ENCODE measurements around the gene USP47.

The USP47 gene

DNA sequence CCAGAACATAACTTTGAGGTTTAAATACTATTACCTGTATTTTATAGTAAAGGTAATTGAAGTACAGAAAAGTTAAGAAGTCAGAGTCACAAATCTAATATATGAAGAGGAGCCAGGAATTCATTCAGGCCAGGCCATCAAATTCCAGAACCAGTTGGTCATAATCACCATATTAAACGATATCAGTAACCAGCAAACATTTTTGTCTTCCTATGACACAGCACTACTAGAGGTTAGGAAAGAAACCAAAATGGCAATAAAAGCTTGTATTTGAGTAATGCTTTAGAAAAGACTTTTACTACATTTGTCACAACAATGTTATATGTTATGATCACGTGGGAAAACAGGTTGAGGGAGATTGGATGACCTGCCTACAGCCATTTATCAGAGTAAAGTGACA, 104.4 kb downstream of the USP47 start:
- DNase-seq: no peak

DNA sequence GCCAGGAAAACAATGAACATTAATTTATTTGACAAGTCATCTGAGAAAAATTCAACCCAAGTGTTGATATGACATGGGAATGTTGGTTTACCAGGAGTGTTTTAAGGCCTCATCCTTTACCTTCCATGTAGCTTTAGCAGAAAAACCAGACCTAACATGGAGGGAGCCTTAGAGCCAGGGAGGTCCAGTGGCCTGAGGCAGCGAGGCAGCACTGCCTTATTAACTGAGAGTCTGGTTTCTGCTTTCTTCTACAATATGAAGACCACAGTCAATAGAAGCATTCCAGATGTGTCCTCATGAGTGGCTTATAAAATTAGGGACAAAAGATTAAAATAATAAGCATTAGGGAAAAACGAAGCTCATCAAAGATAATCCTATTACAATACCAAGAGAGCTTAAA, 105.1 kb downstream of the USP47 start:
- DNase-seq: no peak

DNA sequence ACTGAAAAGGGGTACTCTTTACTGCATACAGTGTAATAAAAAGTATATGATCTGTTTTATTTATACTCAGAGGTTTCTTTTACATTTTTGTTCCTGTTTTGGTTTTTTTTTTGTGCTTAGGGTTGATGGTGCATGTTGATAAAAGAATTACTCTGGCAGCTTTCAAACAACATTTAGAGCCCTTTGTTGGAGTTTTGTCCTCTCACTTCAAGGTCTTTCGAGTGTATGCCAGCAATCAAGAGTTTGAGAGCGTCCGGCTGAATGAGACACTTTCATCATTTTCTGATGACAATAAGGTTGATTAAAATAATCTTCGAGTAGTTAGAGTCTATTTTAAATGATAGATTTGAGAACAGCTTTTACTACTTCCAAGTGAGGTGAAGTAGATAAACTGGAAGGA, 106.1 kb downstream of the USP47 start:
- DNase-seq: no peak

DNA sequence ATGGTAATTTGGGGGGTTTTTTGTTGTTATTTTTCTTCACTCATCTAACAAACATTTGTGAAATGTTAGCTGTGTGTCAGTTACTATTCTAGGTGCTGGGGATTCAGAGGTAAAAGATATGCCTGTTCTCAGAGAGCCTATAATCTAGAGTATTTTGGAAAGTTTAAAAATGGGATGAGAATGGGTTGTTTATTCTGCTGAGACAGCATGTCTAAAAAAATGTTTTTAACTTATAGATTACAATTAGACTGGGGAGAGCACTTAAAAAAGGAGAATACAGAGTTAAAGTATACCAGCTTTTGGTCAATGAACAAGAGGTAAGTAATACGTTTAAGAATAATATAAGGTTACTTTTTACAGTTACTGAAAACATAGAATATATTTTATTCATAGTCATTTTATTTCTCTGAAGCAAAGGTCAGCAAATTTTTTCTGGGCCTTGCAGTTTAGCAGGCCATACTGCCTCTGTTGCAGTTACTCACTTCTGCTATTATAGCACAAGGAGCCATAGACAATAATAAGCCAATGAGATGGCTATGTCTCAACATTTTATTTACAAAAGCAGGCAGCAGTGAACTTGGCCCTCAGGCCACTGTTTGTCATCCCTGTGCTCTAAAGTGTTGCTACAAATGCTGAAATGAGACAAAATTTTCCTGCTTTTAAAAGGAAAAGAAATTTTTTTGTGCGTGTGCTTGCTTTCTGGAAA, 106.6 kb downstream of the USP47 start:
- no peak for DNase-seq

DNA sequence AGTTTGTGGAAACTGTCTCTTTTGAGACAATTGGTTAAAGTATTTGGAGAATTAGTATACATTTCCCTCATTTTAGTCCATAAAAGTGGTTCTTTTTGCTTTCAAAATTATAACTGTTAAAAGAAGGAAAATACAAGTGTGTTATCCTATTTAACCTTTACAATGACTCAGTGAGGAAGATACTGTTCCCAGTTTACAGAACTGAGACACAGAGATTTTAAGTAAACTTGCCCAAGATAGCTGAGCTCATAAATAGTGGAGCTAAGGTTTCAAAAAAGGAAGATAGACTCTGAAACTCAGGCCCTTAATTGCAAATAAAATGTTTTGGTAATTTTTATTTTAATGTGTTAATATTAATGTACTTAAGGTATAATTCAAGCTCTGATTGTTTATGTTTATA, 107.7 kb downstream of the USP47 start:
- DNase-seq: no peak

DNA sequence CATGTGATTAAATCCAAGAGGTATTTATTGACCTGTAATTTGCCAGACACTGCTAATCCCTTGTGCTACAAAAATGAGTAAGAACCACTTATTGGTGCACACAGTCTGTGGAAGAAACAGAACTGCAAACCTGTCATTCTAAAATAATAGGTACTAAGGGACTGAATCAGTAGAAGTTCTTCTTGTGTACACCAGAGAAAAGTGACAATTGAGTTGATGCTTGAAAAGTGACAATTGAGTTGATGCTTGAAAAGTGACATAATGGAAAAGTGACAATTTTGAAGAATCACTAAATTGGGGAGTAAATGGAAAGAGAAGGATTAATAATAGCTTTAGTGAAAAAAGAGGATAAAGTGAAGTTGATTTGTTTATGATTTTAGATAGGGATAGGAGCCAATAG, 110.3 kb downstream of the USP47 start:
- no peak for DNase-seq

DNA sequence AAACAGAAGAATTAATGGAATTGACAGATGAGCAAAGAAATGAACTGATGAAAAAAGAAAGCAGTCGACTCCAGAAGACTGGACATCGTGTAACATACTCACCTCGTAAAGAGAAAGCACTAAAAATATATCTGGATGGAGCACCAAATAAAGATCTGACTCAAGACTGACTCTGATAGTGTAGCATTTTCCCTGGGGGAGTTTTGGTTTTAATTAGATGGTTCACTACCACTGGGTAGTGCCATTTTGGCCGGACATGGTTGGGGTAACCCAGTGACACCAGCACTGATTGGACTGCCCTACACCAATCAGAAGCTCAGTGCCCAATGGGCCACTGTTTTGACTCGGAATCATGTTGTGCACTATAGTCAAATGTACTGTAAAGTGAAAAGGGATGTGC, 114.2 kb downstream of the USP47 start:
- no peak for DNase-seq

DNA sequence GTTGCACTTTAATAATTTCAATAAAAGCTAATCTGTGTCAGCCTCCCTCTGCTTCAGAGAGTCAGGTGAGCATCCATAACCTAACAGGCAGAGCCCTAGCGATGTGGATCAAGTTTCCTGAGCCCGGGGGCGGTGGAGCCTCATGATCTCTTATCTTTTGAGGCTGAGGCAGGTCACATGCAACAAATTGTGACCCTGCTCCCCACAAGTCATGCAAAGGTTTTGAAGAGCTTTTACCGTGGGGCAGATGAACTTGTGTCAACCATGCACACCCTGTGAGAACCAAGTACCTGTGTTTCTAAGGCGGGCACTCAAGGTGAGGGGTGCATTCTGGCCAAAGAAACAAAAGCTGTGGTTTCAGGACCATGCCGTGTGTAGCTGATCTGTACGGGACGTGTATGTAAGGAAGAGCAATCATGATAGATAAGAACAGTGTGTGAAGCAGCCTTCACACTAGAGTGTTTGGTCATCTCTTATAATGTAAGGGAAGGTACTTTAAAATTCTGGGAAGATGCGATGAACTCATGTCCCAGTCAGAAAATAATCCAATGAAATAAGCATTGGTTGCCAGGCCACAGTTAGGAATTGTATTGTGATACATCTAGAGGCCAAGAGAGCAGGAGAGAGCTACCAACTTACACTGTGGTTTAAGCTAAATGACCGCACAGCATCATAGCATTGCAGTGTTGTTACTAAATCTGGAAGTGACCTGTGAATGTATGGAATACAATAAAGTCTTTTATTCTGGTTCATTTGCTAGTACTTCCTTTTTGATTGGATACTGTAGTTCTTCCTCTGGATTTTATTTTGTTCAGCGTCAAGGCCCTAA, 116.8 kb downstream of the USP47 start:
- DNase-seq: no peak

DNA sequence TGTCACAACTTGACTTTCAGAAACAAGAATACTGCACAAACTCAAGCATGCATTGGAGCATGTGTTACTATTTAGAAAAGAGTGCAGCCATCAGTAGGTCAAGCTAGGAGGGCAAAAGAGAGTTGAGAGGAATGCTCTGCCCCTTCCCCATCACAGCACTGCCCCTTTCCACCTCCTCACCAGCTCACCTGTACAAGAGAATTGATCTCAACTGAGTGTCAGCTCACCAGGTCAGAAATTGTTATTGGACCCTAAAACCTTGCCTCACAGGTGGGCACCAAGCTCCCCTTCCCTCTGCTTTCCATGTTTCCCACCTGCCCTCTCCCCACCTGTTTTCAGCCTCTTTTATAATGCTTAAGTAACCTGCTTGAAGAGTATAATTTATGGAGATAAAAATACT, 117.8 kb downstream of the USP47 start:
- no peak for DNase-seq

DNA sequence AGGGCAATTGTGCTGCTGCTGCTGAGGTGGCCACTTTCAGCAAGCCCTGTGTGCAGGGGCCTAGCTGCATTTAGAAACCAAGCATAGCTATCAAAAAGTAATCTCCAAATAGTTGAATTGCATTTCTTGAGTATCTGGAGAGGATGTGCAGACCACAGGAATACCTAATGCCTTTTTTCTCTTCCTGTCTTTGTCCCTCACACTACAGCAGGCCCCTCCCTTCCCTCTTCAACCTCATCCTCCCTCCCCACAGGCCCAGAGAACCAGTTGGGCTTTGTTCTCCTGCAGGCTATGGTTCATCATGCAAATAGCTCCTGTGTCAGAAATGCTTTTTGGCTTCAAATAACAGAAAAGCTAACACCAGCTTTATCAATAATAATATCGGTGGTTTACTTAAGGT, 118.9 kb downstream of the USP47 start:
- no peak for DNase-seq

DNA sequence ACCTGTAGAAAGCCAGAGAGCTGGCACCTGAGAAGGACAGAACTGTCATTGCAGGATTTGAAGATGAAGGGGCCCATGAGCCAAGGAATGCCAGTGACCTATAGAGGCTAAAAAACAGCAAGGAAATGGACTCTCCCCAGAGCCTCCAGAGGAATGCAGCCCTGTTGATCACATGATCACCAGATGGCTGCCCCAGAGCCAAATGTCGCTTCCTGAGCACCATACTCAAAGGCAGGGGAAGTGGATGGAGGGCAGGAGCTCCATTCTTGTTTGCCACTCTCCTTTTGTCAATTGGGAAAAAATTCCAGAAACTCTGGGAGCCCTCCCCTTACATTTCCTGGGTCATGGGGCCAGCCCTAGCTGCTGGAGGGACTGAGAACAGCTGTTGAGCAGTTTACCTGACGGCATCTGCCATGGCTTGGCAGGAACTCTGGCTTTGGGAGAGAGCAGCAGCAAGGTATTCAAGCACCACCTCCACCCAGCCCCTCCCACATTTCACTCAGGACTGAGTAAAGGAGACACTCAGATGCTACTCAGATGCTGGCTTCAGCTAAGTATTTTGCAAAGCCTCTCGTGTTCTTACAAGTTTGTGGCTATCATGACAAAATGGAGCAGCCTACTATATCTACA, 119.7 kb downstream of the USP47 start:
- no peak for DNase-seq

DNA sequence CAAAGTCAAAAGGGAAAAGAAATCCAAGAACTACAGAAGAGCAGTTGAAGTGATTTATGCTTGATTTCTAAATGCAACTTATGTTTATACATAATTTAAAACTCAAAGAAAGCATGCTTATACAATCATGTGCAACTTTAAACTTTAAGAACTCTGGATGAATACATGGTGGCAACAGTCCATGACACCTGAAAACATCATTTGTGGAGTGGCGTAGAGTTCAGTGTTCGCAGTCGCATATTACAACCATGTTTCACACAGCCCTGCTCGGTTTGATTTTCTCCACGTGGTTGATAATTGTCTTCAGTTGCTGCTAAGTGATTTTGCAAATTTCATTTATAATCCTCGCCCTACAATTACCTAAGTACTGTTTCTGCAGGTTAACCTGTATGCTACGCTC, 121.3 kb downstream of the USP47 start:
- DNase-seq: no peak

DNA sequence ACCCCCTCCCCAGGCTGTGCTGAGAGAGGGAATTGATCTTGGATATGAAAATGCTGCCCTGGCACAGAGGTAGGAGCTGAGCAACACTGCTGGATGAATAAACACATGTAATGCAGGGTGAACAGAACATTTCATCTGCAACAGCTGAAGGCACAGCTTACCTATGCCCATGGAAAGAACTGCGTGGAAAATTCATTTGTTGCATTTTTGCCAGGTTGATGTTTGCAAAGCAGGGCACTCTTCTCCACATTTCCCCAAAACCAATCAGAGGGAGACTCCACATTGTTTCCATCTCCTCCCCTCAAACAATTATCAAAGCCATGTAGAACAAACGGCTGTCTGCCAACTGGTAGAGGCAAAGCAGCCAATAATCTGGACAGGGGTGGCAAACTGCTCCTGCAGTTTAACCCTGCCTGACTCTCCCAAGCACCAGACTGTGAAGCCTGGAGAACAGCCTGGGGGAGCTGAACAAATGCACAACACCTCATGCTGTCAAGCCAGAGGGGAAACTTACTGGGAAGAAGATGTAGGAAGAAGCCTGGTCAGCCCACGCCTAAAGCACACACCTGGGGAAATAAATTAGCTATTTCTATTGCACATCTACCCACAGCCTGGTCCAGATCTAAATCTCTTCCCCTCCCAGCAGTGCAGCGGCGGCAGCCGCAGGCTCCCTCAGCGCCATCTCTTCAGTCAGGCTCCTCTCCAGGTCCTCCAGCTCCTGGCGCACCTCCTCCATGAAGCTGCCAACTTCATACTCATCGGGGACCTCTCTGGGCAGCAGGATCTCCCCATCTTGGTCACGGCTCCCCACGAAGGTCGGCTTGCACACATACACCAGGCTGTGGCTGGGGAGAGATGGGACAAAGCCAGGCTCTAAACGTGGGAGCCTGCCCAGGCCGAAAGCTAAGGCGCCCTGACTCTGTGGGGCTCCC, 122.3 kb downstream of the USP47 start:
- DNase-seq: no peak

DNA sequence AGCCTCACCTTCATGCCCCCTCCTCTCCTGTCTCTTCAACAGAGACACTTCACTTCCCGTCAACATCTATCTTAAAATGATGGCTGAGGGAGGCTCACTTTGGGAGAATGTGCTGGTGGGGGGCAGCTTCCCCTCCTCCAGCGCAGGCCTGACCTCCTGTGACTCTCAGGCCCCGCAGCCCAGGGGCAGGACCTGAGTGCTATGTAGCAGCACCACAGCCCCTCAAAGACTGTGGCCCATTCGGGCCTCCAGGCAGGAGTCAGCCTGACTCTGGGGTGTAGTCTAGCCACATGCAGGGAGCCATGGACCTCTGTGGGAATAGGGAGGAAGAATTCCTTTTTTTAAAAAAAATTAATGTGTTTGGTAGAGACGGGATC, 123.0 kb downstream of the USP47 start:
- no peak for DNase-seq

DNA sequence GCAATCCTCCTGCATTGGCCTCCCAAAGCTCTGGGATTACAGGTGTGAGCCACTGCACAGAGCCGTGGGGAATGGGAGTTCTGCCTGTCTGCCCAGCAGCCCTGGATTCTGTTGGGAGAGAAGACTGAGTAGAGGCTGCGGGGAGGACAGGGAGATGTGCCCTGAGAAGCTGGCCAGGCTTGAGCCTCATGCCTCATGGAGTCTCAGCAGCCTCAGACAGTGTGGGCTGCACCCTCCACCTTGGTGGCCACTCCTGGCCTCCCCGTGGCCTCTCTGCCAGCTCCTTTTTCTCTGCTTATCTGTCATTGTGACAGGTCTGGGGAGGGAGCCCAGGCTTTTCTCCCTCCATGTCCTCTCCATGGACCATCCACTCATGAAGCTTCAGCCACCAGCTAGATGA, 123.4 kb downstream of the USP47 start:
- DNase-seq: no peak

DNA sequence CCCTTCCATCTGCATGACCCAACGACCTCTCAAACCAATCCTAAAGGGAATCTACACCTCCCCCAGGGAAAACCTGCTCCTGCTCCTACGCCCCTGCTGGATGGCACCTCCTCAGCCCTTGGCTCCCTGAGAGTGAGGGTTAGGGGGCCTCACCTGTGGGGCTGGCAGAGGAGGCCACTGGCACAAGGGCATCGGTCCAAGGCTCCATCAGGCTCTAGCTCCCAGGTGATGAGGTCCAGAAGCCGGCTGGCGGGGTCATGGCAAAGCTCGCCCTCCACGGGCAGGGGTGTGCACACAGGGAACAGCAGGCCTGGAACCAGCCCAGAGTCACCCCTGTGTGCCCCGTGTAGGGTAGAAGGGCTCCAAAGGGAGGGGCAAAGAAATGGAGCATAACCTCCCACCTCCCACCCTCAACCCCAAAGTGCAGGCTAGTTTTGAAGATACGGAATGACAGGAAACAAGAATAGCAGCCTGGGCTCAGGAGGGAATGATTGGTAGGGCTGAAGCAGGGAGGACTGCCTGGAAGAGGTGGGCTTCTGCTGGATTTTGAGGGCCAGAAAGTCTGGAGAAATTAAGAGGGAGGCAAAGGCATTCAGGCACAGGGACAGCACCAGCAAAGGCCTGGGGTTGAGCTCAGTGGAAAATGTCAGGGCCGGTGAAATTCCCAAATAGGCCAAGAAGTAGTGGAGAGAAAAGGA, 124.0 kb downstream of the USP47 start:
- DNase-seq: no peak

DNA sequence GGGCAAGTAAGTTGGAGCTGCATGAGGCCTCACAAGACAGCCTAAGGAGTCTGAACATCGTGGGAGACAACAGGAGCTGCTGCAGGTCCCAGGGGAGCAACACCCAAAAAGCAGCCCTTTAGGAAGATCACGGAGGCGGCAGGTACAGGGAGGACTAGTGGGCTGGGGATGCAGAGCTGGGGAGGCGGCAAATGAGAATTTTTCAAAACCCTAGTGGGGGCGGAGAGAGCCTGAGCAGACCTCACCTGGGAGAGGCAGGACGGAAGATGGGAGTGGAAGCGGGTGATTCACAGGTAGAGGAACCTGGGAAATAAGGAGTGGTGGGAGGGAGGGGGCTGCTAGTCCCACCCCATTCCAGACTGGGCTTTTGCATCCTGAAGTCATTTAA, 124.6 kb downstream of the USP47 start:
- DNase-seq: no peak

DNA sequence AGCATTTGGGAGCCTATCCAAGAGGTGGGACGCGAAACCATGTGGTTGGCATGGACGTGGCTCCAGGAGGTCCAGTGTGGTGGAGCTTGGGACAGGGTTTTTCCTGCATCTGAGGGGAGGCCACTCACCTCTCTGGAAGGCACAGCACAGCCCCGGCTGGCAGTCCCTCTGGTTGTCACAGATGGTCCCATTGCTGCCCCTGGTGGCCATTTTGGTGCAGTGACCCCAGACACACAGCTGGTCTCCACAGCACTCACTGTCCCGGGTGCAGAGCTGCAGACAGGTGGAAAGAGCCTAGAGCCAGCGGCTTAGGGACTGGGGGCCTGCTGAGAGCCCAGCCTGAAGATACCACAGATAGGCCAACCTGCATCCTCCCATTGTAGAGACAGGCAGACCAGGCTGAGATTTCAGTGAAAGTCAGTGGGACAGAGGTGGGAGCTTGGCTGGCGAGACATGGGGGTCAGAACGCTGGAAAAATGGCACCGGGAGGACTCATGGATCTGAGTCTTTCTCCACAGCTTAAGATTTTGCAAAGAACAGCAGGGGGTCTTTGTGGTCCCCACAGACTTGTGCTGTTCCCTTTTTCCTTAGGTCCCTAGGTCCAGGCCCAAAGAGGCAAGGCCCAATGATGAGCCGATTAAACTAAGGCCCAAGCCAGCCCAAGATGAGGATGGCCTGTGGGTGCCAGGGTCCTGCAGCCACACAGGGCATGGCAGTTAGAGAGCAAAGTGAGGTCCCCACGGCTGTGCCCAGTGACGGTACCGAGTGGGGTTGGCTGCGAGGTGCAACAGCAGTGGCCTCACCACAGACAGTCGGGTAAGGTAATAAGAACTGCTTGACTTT, 125.3 kb downstream of the USP47 start:
- DNase-seq: no peak

DNA sequence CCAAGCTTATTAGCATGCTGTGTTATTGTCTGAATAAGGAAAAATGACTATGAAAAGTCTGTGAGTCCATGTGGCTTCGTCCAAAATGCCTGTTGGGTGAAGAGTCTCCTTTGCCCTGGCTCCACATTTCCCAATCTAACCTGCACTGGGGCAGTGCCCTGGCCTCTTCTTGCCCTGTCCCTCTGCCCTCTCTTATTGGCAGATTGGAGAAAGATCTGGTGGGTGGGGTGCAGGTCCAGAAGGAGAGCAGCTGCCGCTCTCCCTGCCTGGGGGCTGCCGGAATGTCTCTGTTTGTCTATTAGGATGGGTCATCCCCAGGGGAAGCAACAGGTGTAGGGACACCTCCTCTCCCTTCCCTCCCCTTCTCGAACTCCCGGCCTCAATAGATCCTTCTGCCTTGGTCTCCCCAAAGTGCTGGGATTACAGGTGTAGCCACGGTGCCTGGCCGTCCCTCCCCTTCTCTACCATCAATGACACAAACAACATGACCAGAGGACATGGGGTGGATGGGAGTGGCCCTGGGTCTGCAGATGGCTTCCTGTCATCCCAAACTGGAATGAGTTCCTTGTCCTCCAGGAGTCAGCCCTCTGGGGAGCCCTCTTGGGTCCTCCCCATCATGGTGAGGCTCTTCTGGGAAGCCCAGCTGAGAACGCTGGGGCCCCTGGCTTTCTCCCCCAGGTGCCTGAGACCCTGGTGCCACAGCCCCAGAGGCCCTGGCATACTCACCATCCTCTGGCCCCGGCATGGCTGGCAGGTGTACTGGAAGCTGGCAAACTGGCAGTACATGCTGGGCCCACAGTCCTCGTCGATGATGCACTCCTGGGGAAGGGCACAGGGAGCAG, 126.1 kb downstream of the USP47 start:
- DNase-seq: no peak

DNA sequence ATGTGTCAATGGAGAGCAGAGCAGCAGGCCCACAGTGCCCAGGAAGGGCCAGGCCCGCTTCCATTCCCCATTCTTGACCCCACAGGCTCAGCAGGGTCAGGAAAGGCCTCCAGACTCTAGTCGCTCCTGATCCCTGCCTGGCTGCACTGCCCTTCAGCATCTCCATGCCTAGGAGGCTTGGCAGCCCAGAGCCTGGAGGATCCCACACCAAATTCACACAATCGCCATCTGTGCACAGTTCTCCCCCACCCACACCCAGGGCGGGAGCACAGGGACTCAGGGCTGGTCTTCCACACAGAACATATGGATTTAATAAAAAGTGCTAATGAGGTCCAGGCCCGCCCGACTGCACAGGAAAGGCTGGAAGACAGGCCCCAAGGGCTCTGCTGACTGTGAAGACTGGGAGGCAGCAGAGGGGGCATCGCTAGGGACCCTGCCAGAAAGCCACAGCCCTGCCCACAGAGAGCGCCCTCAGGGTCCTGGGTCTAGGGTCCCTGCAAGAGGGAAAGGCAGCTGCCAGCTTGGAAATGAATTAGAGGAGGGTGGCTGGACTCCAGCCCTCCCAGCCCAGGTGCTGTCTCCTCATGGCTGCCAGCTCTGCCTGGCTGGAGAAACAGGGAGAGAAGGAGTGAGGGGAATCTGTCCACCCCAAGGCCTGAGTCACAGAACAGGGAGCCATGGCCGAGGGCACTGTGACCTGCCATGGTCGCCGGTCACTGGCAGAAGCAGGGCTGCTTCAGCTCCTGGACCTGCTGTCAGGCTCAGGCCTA, 126.9 kb downstream of the USP47 start:
- DNase-seq: no peak
